Liver (tissue), 3 donors: ENCODE results near the gene RASL11A.

Experiments
- ATF3 ChIP-seq: IDR thresholded peaks from 2 replicates; pipeline ENCODE4 v1.6.1; 2016; ENCODE audit warnings: antibody characterized with exemption
- CTCF ChIP-seq: fragments of 150-350 bp; IDR thresholded peaks from 2 replicates; pipeline ENCODE4 v1.5.1; 2017; ENCODE audit warnings: improper control_type of control experiment, low read depth, low read length; ENCODE audit not compliant: missing input control
- EGR1 ChIP-seq, 2 donors: IDR thresholded peaks; 2 replicates each; pipeline ENCODE4 v1.6.1; 2016 to 2018; ENCODE audit warnings: antibody characterized with exemption in 2 of 2, low read depth in 2 of 2
- GABPA ChIP-seq, 2 donors: IDR thresholded peaks in 1 of 2; conservative IDR thresholded peaks in 1 of 2; 2 replicates each; pipeline ENCODE4 v1.6.1; 2016; ENCODE audit warnings: antibody characterized with exemption in 2 of 2, mild to moderate bottlenecking in 1 of 2, moderate library complexity in 1 of 2
- HNF4G ChIP-seq: IDR thresholded peaks from 2 replicates; pipeline ENCODE4 v1.6.1; 2016; ENCODE audit warnings: antibody characterized with exemption
- MAX ChIP-seq: IDR thresholded peaks from 2 replicates; pipeline ENCODE4 v1.6.1; 2016; ENCODE audit warnings: antibody characterized with exemption
- RAD21 ChIP-seq, 2 donors: IDR thresholded peaks; 2 replicates each; pipeline ENCODE4 v1.6.1; 2016; ENCODE audit warnings: antibody characterized with exemption in 2 of 2, mild to moderate bottlenecking in 2 of 2
- REST ChIP-seq: IDR thresholded peaks from 2 replicates; pipeline ENCODE4 v1.6.1; 2016; ENCODE audit warnings: antibody characterized with exemption, mild to moderate bottlenecking
- SP1 ChIP-seq: IDR thresholded peaks from 2 replicates; pipeline ENCODE4 v1.6.1; 2018; ENCODE audit warnings: antibody characterized with exemption, mild to moderate bottlenecking
- TAF1 ChIP-seq: conservative IDR thresholded peaks from 2 replicates; pipeline ENCODE4 v1.6.1; 2016; ENCODE audit warnings: antibody characterized with exemption, mild to moderate bottlenecking
- YY1 ChIP-seq: IDR thresholded peaks from 2 replicates; pipeline ENCODE4 v1.6.1; 2016; ENCODE audit warnings: antibody characterized with exemption, mild to moderate bottlenecking
- ZBTB33 ChIP-seq: IDR thresholded peaks from 2 replicates; pipeline ENCODE4 v1.6.1; 2016; ENCODE audit warnings: antibody characterized with exemption
- donor health status: healthy.
- donor health status: healthy.

- no peak for TF ChIP-seq CTCF
- TF ChIP-seq YY1 = no peak
- TF ChIP-seq GABPA (IDR thresholded peaks at IDR 0.05 in 1 of 2, conservative IDR thresholded peaks at IDR 0.05 in 1 of 2) = no peak
- TF ChIP-seq REST = no peak
- no peak for TF ChIP-seq RAD21 (IDR thresholded peaks at IDR 0.05)
- TF ChIP-seq MAX = no peak
- TF ChIP-seq ATF3 = no peak
- no peak for TF ChIP-seq EGR1 (IDR thresholded peaks at IDR 0.05; ENCODE audit: low read depth in 2 of 2)
- TF ChIP-seq SP1 = no peak
- TF ChIP-seq ZBTB33 = no peak
- no peak for TF ChIP-seq TAF1
- TF ChIP-seq HNF4G = no peak
Measured at GRCh38 chr13:27271570-27272096, 1.0 kb downstream of the RASL11A start.
